Activated CD8-positive, alpha-beta T cell treated with anti-CD3 and anti-CD28 coated beads for 36 hours (primary cell): ENCODE data around the gene GCAT. TPM values are rescaled to one million over a fixed set of nuclear protein-coding genes. Genes with fewer than 3 reads are reported as not detected.

Source experiments
- ATAC-seq: fragments of 200-7000 bp; cut with Tn5 transposase; one replicate; pipeline ENCODE4 v1.10.0; 2021; ENCODE audit warnings: mild to moderate bottlenecking, moderate library complexity
- CTCF ChIA-PET: fragments of 350-600 bp; sonication (Branson Sonifier 250); formaldehyde crosslinking; loops from one replicate; lab custom pipeline; 2021; ENCODE audit warnings: antibody characterized with exemption; lab: Charles Lee
- POLR2A ChIA-PET: fragments of 350-600 bp; sonication (Branson Sonifier 250); formaldehyde crosslinking; loops from one replicate; lab custom pipeline; 2021; ENCODE audit warnings: antibody characterized with exemption; lab: Charles Lee
- DNase-seq: peaks from one replicate; pipeline ENCODE4 v3.0.0-alpha.2; 2020
- H3K27ac Mint-ChIP-seq: one replicate; pipeline ENCODE4 v1.8.0; 2021; ENCODE audit warnings: mild to moderate bottlenecking, mixed read lengths
- H3K27me3 Mint-ChIP-seq: one replicate; pipeline ENCODE4 v1.8.0; 2021; ENCODE audit warnings: mixed read lengths
- H3K36me3 Mint-ChIP-seq: one replicate; pipeline ENCODE4 v1.8.0; 2021; ENCODE audit warnings: low read depth, mixed read lengths
- H3K4me1 Mint-ChIP-seq: one replicate; pipeline ENCODE4 v1.8.0; 2021; ENCODE audit warnings: low read depth, mixed read lengths
- H3K4me3 Mint-ChIP-seq: one replicate; pipeline ENCODE4 v1.8.0; 2021; ENCODE audit warnings: mild to moderate bottlenecking, moderate library complexity, mixed read lengths
- H3K9me3 Mint-ChIP-seq: one replicate; pipeline ENCODE4 v1.8.0; 2021; ENCODE audit warnings: mixed read lengths
- CTCF ChIP-seq: fragments of 200-600 bp; IDR thresholded peaks from one replicate; pipeline ENCODE4 v1.8.0; 2022; ENCODE audit warnings: antibody characterized with exemption, mild to moderate bottlenecking
- intact Hi-C: fragments of 100-400 bp; cut with micrococcal nuclease; formaldehyde crosslinking; loops from one replicate; pipeline ENCODE4 v1.10.0; 2022
- total RNA-seq, 2 experiments: library from RNA; stranded (reverse); gene quantifications; one replicate each; pipeline ENCODE4 v1.2.3, GENCODE V29; 2021

The GCAT gene
- total RNA-seq, 2 experiments from 2014 or later = 19.0 to 20.4 TPM

DNA sequence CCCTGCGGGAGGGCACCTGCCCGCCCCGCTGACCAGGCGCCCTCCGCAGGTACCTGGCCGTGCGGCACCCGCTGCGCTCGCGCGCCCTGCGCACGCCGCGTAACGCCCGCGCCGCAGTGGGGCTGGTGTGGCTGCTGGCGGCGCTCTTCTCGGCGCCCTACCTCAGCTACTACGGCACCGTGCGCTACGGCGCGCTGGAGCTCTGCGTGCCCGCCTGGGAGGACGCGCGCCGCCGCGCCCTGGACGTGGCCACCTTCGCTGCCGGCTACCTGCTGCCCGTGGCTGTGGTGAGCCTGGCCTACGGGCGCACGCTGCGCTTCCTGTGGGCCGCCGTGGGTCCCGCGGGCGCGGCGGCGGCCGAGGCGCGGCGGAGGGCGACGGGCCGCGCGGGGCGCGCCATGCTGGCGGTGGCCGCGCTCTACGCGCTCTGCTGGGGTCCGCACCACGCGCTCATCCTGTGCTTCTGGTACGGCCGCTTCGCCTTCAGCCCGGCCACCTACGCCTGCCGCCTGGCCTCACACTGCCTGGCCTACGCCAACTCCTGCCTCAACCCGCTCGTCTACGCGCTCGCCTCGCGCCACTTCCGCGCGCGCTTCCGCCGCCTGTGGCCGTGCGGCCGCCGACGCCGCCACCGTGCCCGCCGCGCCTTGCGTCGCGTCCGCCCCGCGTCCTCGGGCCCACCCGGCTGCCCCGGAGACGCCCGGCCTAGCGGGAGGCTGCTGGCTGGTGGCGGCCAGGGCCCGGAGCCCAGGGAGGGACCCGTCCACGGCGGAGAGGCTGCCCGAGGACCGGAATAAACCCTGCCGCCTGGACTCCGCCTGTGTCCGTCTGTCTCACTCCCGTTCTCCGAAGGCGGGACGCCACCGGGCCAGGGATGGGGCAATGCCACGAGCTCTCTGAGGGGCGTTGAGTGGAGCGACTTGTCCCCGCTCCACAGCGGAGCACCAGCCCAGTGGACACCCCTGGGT is 17.2 kb downstream of the GCAT start:
- ChIA-PET POLR2A (interaction anchor here (0.9 to 1.0 kb wide), 2 partner anchors 19 to 106 kb away, joined by 3 read pairs; partner anchors contain the start of gene ANKRD54), CTCF (interaction anchor here (1.0 to 2.3 kb wide), 4 partner anchors 8 to 37 kb away, joined by 3 to 7 read pairs (median 4); no protein-coding TSS in a partner anchor)
- DNase-seq = no peak
- Mint-ChIP-seq H3K27ac (no peak overlapping the region), H3K4me1 (no peaks in the 10 kb centered on the region), H3K9me3 (no peaks in the 10 kb centered on the region), H3K27me3 (peaks cover 19% of the 10 kb centered on the region), H3K36me3 (peaks cover 2% of the 10 kb centered on the region), H3K4me3 (peak overlapping the region; percentile 41)
- intact Hi-C loops = no loop called here
- peak; percentile 73 for ATAC-seq
- no peak for TF ChIP-seq CTCF

DNA sequence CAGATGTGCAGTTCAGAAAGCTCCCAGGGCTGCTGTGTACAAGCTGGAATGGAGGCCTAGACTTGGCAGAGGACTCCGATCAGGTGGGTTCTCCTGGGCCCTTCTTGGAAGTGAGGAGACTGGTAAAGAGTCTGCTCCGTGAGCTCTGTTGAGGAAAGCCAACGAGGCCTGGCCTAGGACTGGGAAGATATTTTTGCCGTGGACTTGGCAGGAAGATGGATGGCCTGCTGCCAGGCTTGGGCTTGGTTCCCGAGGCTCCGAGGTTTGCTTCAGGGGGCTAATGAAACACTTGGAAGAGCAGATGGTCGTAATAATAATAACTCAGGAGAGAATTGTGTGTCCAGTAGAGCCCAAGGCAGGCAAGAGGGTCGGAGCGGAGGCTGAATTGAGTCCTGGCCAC is 19.3 kb downstream of the GCAT start:
- ChIA-PET CTCF (interaction anchor here (2.3 kb wide), 1 partner anchor 10 kb away, joined by 7 read pairs; no protein-coding TSS in a partner anchor), POLR2A (no interaction called here)
- H3K4me1 Mint-ChIP-seq = no peaks in the 10 kb centered on the region
- H3K4me3 Mint-ChIP-seq = no peak overlapping the region
- intact Hi-C loops = no loop called here
- DNase-seq (no peak), ATAC-seq (no peak)
- H3K27me3 Mint-ChIP-seq = peaks cover 13% of the 10 kb centered on the region
- H3K27ac Mint-ChIP-seq = no peak overlapping the region
- TF ChIP-seq CTCF = no peak
- peaks cover 6% of the 10 kb centered on the region for H3K36me3 Mint-ChIP-seq
- no peaks in the 10 kb centered on the region for H3K9me3 Mint-ChIP-seq

DNA sequence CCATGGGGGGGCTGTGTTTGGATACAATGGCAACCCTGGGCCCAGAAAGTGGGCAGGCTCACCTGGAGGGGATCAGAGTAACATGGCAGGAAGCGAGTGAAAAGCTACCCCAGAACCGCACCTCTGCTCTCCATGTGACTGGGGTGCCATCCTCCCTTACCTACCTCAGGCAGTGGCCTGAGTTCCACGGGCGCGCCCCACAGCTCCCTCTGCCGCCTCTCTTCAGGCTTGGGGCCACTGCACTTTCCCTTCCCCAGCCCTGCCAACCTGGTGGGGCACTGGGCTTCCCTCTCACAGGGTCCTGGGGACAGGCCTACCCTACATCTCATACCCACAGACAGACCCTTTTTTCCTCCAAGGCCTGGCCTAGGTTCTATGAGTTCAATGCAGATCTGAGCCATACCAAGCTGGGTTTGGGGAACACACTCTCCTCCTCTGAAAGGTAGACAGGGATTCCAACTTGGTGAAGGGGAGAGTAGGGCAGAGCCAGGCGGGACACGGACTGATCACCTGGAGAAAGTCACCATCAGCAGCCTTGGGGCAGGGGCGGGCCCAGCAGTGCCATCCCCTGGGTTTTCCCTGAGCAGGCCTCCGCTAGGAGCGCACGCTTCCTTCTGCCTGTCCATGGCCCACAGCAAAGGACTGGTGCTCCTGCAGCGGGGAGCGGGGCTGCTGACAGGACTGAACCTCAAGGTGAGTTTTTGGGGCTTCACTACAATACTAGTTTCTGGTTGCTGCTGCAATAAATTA is 22.5 kb downstream of the GCAT start:
- no peak for DNase-seq
- intact Hi-C loops = no loop called here
- no peak for TF ChIP-seq CTCF
- peaks cover 3% of the 10 kb centered on the region for H3K27me3 Mint-ChIP-seq
- H3K4me3 Mint-ChIP-seq = no peak overlapping the region
- H3K27ac Mint-ChIP-seq = peak overlapping the region; percentile 5
- H3K4me1 Mint-ChIP-seq = no peaks in the 10 kb centered on the region
- POLR2A ChIA-PET = interaction anchor here (0.9 kb wide), 1 partner anchor 10 kb away, joined by 3 read pairs; no protein-coding TSS in a partner anchor
- CTCF ChIA-PET = interaction anchor here (3.4 kb wide), 1 partner anchor 12 kb away, joined by 12 read pairs; no protein-coding TSS in a partner anchor
- no peaks in the 10 kb centered on the region for H3K9me3 Mint-ChIP-seq
- no peak for ATAC-seq
- H3K36me3 Mint-ChIP-seq = peaks cover 13% of the 10 kb centered on the region

GRCh38 chr22:37831472-37831871 is 23.7 kb downstream of the GCAT start:
- H3K27ac Mint-ChIP-seq = no peak overlapping the region
- intact Hi-C loops = no loop called here
- no peaks in the 10 kb centered on the region for H3K4me1 Mint-ChIP-seq
- ATAC-seq = no peak
- CTCF ChIA-PET = interaction anchor here (3.4 kb wide), 1 partner anchor 14 kb away, joined by 12 read pairs; no protein-coding TSS in a partner anchor
- no peak for DNase-seq
- POLR2A ChIA-PET = no interaction called here
- no peaks in the 10 kb centered on the region for H3K9me3 Mint-ChIP-seq
- peaks cover 13% of the 10 kb centered on the region for H3K36me3 Mint-ChIP-seq
- H3K27me3 Mint-ChIP-seq = no peaks in the 10 kb centered on the region
- no peak overlapping the region for H3K4me3 Mint-ChIP-seq
- no peak for TF ChIP-seq CTCF
